ENCODE results near the gene ZNF24. TPM values are rescaled to one million over a fixed set of nuclear protein-coding genes. Genes with fewer than 3 reads are reported as not detected.

The ZNF24 gene
- total and polyA plus RNA-seq, 2 of the 4 experiments (the other 2 are of a cell fraction) = 7.6 to 20.8 TPM

DNA sequence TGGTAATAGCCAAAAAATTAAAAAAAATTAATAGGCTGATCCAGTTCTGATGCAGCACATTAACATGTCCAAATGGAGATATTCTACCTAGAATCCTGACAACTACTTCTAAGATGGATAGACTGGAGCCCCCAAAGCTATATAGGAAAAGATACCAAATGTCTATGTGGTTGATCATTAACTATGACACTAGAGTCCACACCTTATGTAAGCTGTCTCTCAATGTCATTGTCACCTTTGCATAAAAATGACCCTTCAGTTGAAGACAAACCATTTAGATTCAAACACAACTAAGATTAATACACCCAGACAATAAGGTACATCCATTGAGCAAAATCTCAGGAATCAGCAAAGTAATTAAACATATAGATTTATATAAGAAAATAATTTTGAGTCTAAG, 18.3 kb upstream of the ZNF24 start:
- Histone ChIP-seq H2BK20ac (ENCODE audit: low read depth, low read length) (no peak overlapping the region), H2BK5ac (ENCODE audit: low read depth, low read length, poor library complexity, severe bottlenecking) (no peak overlapping the region), H3K4ac (ENCODE audit: low read depth, low read length) (no peak overlapping the region), H2BK15ac (ENCODE audit: low read depth, low read length) (no peak overlapping the region), H2BK120ac (ENCODE audit: low read depth, low read length) (no peak overlapping the region), H4K8ac (ENCODE audit: low read depth in 2 of 2, low read length in 2 of 2) (no peak overlapping the region), H3K23ac (ENCODE audit: low read depth, low read length) (no peak overlapping the region), H4K5ac (ENCODE audit: low read depth, low read length) (no peak overlapping the region), H3K4me3 (ENCODE audit: insufficient read depth, low read depth, low read length) (no peak overlapping the region), H3K9ac (ENCODE audit: low read depth, low read length) (no peak overlapping the region), H3K14ac (replicated peaks; ENCODE audit: low read depth, low read length) (no peak overlapping the region), H4K20me1 (ENCODE audit: insufficient read depth, low read length) (no peaks in the 10 kb centered on the region), H3K79me1 (ENCODE audit: low read depth in 1 of 2, low read length in 2 of 2) (no peaks in the 10 kb centered on the region), H3K18ac (ENCODE audit: low read depth, low read length) (no peak overlapping the region), H3K36me3 (ENCODE audit: control insufficient read depth, insufficient read depth, low read length) (no peaks in the 10 kb centered on the region), H3K9me1 (ENCODE audit: insufficient read depth, low read length) (no peaks in the 10 kb centered on the region), H3K56ac (ENCODE audit: extremely low read depth, insufficient read depth, low read length) (no peak overlapping the region), H3K27me3 (ENCODE audit: control insufficient read depth, insufficient read depth, low read length) (no peaks in the 10 kb centered on the region; the same call in 1 of the 2 replicates), H3K9me3 (ENCODE audit: control insufficient read depth, insufficient read depth, low read length) (no peaks in the 10 kb centered on the region), H2AK5ac (ENCODE audit: low read depth, low read length) (no peak overlapping the region), H4K91ac (ENCODE audit: insufficient read depth, low read depth, low read length) (no peak overlapping the region), H3K27ac (ENCODE audit: insufficient read depth, low read length) (no peak overlapping the region), H3K4me1 (ENCODE audit: control insufficient read depth, insufficient read depth, low read length) (no peaks in the 10 kb centered on the region), H2AK9ac (replicated peaks; ENCODE audit: low read depth, low read length, poor library complexity) (no peak overlapping the region), H2AFZ (replicated peaks; ENCODE audit: low read length, poor library complexity) (no peak overlapping the region), H3K4me2 (ENCODE audit: low read depth, low read length) (no peak overlapping the region)
- dilution Hi-C loops (cut with HindIII; ENCODE audit: low sequenced_read_pairs, unreplicated experiment) = no loop called here
- CTCF ChIA-PET = interaction anchor here (1.1 kb wide), 1 partner anchor 123 kb away, joined by 3 read pairs; no protein-coding TSS in a partner anchor
- POLR2A ChIA-PET (ENCODE audit: unreplicated experiment) = no interaction called here
- TF ChIP-seq CEBPB (IDR thresholded peaks at IDR 0.05; ENCODE audit: low read depth, low read length) (no peak), BHLHE40 (IDR thresholded peaks at IDR 0.05; ENCODE audit: low read depth, low read length) (no peak), FOS (IDR thresholded peaks at IDR 0.05; ENCODE audit: low read depth, low read length) (no peak), MAFK (IDR thresholded peaks at IDR 0.05; ENCODE audit: low read depth, low read length) (no peak), SMC3 (IDR thresholded peaks at IDR 0.05; ENCODE audit: low read depth, low read length) (no peak), RAD21 (IDR thresholded peaks at IDR 0.05; ENCODE audit: low read length) (no peak), MXI1 (IDR thresholded peaks at IDR 0.05; ENCODE audit: borderline replicate concordance, low read depth, low read length) (no peak), POLR2A (IDR thresholded peaks at IDR 0.05; ENCODE audit: low read depth, low read length) (no peak), RCOR1 (IDR thresholded peaks at IDR 0.05; ENCODE audit: insufficient replicate concordance, low read length) (no peak), RFX5 (IDR thresholded peaks at IDR 0.05; ENCODE audit: low read depth, low read length) (no peak), NFE2L2 (IDR thresholded peaks at IDR 0.05; ENCODE audit: low read depth, low read length) (no peak), MAZ (IDR thresholded peaks at IDR 0.05; ENCODE audit: borderline replicate concordance, low read depth, low read length) (no peak), CHD1 (IDR thresholded peaks at IDR 0.05; ENCODE audit: low read depth, low read length) (no peak), USF2 (IDR thresholded peaks at IDR 0.05; ENCODE audit: low read depth, low read length) (no peak)
- TF ChIP-seq, protein P1, sequence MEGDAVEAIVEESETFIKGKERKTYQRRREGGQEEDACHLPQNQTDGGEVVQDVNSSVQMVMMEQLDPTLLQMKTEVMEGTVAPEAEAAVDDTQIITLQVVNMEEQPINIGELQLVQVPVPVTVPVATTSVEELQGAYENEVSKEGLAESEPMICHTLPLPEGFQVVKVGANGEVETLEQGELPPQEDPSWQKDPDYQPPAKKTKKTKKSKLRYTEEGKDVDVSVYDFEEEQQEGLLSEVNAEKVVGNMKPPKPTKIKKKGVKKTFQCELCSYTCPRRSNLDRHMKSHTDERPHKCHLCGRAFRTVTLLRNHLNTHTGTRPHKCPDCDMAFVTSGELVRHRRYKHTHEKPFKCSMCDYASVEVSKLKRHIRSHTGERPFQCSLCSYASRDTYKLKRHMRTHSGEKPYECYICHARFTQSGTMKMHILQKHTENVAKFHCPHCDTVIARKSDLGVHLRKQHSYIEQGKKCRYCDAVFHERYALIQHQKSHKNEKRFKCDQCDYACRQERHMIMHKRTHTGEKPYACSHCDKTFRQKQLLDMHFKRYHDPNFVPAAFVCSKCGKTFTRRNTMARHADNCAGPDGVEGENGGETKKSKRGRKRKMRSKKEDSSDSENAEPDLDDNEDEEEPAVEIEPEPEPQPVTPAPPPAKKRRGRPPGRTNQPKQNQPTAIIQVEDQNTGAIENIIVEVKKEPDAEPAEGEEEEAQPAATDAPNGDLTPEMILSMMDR (conservative IDR thresholded peaks at IDR 0.05; ENCODE audit: low read depth, low read length) = no peak
- TF ChIP-seq, protein P2, sequence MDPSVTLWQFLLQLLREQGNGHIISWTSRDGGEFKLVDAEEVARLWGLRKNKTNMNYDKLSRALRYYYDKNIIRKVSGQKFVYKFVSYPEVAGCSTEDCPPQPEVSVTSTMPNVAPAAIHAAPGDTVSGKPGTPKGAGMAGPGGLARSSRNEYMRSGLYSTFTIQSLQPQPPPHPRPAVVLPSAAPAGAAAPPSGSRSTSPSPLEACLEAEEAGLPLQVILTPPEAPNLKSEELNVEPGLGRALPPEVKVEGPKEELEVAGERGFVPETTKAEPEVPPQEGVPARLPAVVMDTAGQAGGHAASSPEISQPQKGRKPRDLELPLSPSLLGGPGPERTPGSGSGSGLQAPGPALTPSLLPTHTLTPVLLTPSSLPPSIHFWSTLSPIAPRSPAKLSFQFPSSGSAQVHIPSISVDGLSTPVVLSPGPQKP (IDR thresholded peaks at IDR 0.05; ENCODE audit: borderline replicate concordance, low read depth, low read length) = no peak
- intact Hi-C loops (cut with micrococcal nuclease) = no loop called here
- DNase-seq = no peak
- no TSS peak for BruUV-seq (replicated peaks)
- in situ Hi-C loops (cut with MboI; ENCODE audit: low sequenced_read_pairs) = no loop called here
- ATAC-seq (ENCODE audit: low read depth) = no peak
